ENCODE measurements around the gene ST14. TPM values are rescaled to one million over a fixed set of nuclear protein-coding genes. Genes with fewer than 3 reads are reported as not detected.

Gene ST14
- polyA plus RNA-seq, 3 donors, result 13.3 to 36.0 (median 23.6) TPM

DNA sequence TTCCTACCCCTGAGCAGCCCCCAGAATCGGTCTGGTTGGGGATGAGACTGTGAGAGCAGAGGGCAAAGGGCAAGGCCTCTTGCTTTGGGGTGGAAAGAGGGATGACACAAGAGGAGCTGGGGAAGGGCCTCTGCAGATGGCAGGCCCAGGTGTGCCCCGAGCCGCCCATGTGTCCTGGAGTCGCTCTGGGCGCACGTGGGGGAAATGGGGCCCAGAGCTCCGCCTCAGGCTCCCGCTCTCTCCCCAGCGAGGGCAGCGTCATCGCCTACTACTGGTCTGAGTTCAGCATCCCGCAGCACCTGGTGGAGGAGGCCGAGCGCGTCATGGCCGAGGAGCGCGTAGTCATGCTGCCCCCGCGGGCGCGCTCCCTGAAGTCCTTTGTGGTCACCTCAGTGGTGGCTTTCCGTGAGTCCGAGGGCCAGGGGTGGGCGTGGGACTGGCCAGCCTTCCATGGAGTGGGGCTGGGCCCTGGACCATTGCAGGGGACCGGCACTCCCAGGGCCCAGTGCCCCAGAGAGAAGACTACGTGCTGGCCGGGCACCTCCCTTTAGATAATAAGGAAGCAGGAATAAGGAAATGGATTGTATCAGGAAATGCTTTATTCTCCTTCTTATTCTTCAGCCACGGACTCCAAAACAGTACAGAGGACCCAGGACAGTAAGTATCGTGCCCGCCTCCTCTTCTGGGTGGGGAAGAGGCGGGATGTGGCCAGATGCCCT, 30.1 kb downstream of the ST14 start:
- WGBS (ENCODE audit: insufficient coverage), result 93% methylated on average over 24 of the region's 32 CpGs
- H3K4me2 ChIP-seq (replicated peaks; ENCODE audit: extremely low read depth, low read length, poor library complexity, severe bottlenecking), result no peak overlapping the region
- no peak for DNase-seq

DNA sequence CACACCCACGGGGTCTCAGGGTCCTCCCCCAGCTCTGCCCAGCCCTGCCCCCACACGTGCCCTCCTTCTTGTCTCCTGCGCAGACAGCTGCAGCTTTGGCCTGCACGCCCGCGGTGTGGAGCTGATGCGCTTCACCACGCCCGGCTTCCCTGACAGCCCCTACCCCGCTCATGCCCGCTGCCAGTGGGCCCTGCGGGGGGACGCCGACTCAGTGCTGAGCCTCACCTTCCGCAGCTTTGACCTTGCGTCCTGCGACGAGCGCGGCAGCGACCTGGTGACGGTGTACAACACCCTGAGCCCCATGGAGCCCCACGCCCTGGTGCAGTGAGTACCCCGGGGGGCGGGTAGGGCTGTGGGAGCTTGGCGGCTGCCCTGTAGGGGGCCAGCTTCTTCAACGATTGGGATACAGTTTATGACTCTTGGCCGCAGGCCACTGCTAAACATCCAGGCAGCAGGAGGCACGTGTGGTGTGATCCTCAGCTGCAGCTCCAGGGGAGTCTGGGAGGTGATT, 30.8 kb downstream of the ST14 start:
- peaks cover 27 to 63% of the 10 kb centered on the region in 2 donors for H3K36me3 ChIP-seq (replicated peaks in 1 of 2; ENCODE audit: control insufficient read depth in 1 of 2, insufficient read depth in 2 of 2, low read length in 2 of 2)
- H3K4me1 Mint-ChIP-seq, result peaks cover 5% of the 10 kb centered on the region
- H2AFZ ChIP-seq (ENCODE audit: insufficient read depth, low read depth, low read length, poor library complexity, severe bottlenecking), result no peak overlapping the region
- no peaks in the 10 kb centered on the region for H3K27me3 Mint-ChIP-seq (ENCODE audit: low read depth in 3 of 3)
- H3K36me3 Mint-ChIP-seq, result peaks cover 41 to 55% of the 10 kb centered on the region in 2 donors
- peaks cover 5% of the 10 kb centered on the region for H4K20me1 ChIP-seq (ENCODE audit: insufficient read depth, low read length)
- no peak for DNase-seq
- H3K27ac Mint-ChIP-seq, result peak overlapping the region in 1 of 7 donors; percentile 13
- no peaks in the 10 kb centered on the region for H3K27me3 ChIP-seq (ENCODE audit: control insufficient read depth in 2 of 2, insufficient read depth in 2 of 2, low read length in 2 of 2)
- H3K27ac ChIP-seq (ENCODE audit: low read depth in 1 of 2, low read length in 2 of 2), result peak overlapping the region in 1 of 2 donors; percentile 41
- no peaks in the 10 kb centered on the region for H3K79me2 ChIP-seq (ENCODE audit: insufficient read depth, low read length)
- peaks cover 0 to 4% (median 0%) of the 10 kb centered on the region in 7 donors for H3K9me3 Mint-ChIP-seq
- TF ChIP-seq, protein P1, sequence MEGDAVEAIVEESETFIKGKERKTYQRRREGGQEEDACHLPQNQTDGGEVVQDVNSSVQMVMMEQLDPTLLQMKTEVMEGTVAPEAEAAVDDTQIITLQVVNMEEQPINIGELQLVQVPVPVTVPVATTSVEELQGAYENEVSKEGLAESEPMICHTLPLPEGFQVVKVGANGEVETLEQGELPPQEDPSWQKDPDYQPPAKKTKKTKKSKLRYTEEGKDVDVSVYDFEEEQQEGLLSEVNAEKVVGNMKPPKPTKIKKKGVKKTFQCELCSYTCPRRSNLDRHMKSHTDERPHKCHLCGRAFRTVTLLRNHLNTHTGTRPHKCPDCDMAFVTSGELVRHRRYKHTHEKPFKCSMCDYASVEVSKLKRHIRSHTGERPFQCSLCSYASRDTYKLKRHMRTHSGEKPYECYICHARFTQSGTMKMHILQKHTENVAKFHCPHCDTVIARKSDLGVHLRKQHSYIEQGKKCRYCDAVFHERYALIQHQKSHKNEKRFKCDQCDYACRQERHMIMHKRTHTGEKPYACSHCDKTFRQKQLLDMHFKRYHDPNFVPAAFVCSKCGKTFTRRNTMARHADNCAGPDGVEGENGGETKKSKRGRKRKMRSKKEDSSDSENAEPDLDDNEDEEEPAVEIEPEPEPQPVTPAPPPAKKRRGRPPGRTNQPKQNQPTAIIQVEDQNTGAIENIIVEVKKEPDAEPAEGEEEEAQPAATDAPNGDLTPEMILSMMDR (IDR thresholded peaks at IDR 0.05), result no peak
- H3K9me3 ChIP-seq (replicated peaks in 1 of 2; ENCODE audit: control insufficient read depth in 1 of 2, insufficient read depth in 1 of 2, low read length in 2 of 2), result no peaks in the 10 kb centered on the region
- H3K4me1 ChIP-seq (ENCODE audit: control insufficient read depth in 1 of 2, insufficient read depth in 2 of 2, low read length in 2 of 2), result peaks cover 7 to 8% of the 10 kb centered on the region in 2 donors
- intact Hi-C loops (cut with micrococcal nuclease), result no loop called here
- H3K4me2 ChIP-seq (replicated peaks; ENCODE audit: extremely low read depth, low read length, poor library complexity, severe bottlenecking), result no peak overlapping the region
- no peak overlapping the region for H3K4me3 ChIP-seq (replicated peaks in 1 of 3; ENCODE audit: low read depth in 2 of 3, low read length in 3 of 3)
- H3K9ac ChIP-seq (ENCODE audit: insufficient read depth, low read length, poor library complexity, severe bottlenecking), result no peak overlapping the region
- 97% methylated on average over 28 of the region's 29 CpGs for WGBS (ENCODE audit: insufficient coverage)
- no peak overlapping the region for H3K4me3 Mint-ChIP-seq

More for the DNA sequence above, 30.1 kb downstream of the ST14 start:
- H3K27ac ChIP-seq (ENCODE audit: low read depth in 1 of 2, low read length in 2 of 2), result peak overlapping the region in 1 of 2 donors; percentile 41
- peaks cover 21 to 55% of the 10 kb centered on the region in 2 donors for H3K36me3 ChIP-seq (replicated peaks in 1 of 2; ENCODE audit: control insufficient read depth in 1 of 2, insufficient read depth in 2 of 2, low read length in 2 of 2)
- Mint-ChIP-seq H3K27me3 (ENCODE audit: low read depth in 3 of 3) (no peaks in the 10 kb centered on the region), H3K36me3 (peaks cover 34 to 51% of the 10 kb centered on the region in 2 donors), H3K4me3 (no peak overlapping the region), H3K4me1 (peaks cover 5% of the 10 kb centered on the region), H3K9me3 (peaks cover 0 to 6% (median 0%) of the 10 kb centered on the region in 7 donors), H3K27ac (peak overlapping the region in 2 of 7 donors; percentile 6 to 45)
- no peak overlapping the region for H3K9ac ChIP-seq (ENCODE audit: insufficient read depth, low read length, poor library complexity, severe bottlenecking)
- H3K79me2 ChIP-seq (ENCODE audit: insufficient read depth, low read length), result no peaks in the 10 kb centered on the region
- peaks cover 5% of the 10 kb centered on the region for H4K20me1 ChIP-seq (ENCODE audit: insufficient read depth, low read length)
- H3K27me3 ChIP-seq (ENCODE audit: control insufficient read depth in 2 of 2, insufficient read depth in 2 of 2, low read length in 2 of 2), result no peaks in the 10 kb centered on the region
- H3K4me3 ChIP-seq (replicated peaks in 1 of 3; ENCODE audit: low read depth in 2 of 3, low read length in 3 of 3), result no peak overlapping the region
- intact Hi-C loops (cut with micrococcal nuclease), result no loop called here
- H3K4me1 ChIP-seq (ENCODE audit: control insufficient read depth in 1 of 2, insufficient read depth in 2 of 2, low read length in 2 of 2), result peaks cover 7 to 8% of the 10 kb centered on the region in 2 donors
- no peak overlapping the region for H2AFZ ChIP-seq (ENCODE audit: insufficient read depth, low read depth, low read length, poor library complexity, severe bottlenecking)
- no peaks in the 10 kb centered on the region for H3K9me3 ChIP-seq (replicated peaks in 1 of 2; ENCODE audit: control insufficient read depth in 1 of 2, insufficient read depth in 1 of 2, low read length in 2 of 2)
- TF ChIP-seq, protein P1 (IDR thresholded peaks at IDR 0.05), result no peak

All from CD14-positive monocyte (primary cell).